Right lobe of liver (tissue), 6 donors: ENCODE results near the gene MKLN1. TPM values are rescaled to one million over a fixed set of nuclear protein-coding genes. Genes with fewer than 3 reads are reported as not detected.
A peak's percentile ranks its signal among the peaks of the same experiment; 100 is the strongest.

Source experiments
- ATAC-seq, 4 donors: fragments of 200-7000 bp; cut with Tn5 transposase; one replicate each; pipeline ENCODE4 v1.9.1; 2020; ENCODE audit warnings: mild to moderate bottlenecking in 4 of 4, moderate library complexity in 4 of 4
- DNase-seq, 3 donors: peaks; one replicate each; pipeline ENCODE4 v3.0.0-alpha.2; 2020
- H3K27ac ChIP-seq, 3 donors: fragments of 200-600 bp; one replicate each; pipeline ENCODE4 v1.8.0; 2022
- H3K27me3 ChIP-seq, 2 donors: fragments of 200-600 bp; one replicate each; pipeline ENCODE4 v1.8.0; 2022
- H3K36me3 ChIP-seq, 4 donors: fragments of 200-600 bp; sonication (generic) in 1 of 4; one replicate each; pipeline versions ENCODE4 v1.5.1 to v1.8.0; 2017 to 2022; ENCODE audit warnings: control low read depth in 1 of 4
- H3K4me1 ChIP-seq, 4 donors: fragments of 200-600 bp; sonication (generic) in 1 of 4; one replicate each; pipeline versions ENCODE4 v1.5.1 to v1.8.0; 2017 to 2022; ENCODE audit warnings: control low read depth in 1 of 4
- H3K4me3 ChIP-seq, 3 donors: fragments of 200-600 bp; one replicate each; pipeline ENCODE4 v1.8.0; 2022
- H3K9me3 ChIP-seq, 4 donors: fragments of 200-600 bp; sonication (generic) in 1 of 4; one replicate each; pipeline versions ENCODE4 v1.5.1 to v1.8.0; 2017 to 2022; ENCODE audit warnings: control low read depth in 1 of 4
- POLR2A ChIP-seq: fragments of 450-650 bp; IDR thresholded peaks from one replicate; pipeline ENCODE4 v1.6.1; 2017; ENCODE audit warnings: antibody characterized with exemption, mild to moderate bottlenecking
- WGBS: methylation state at CpG from one replicate; pipeline ENCODE4 v1.1.6; 2018; ENCODE audit warnings: low coverage, low lambda C conversion rate; ENCODE audit not compliant: insufficient coverage; ENCODE audit errors: missing lambda C conversion rate; 5-methylcytosine and 5-hydroxymethylcytosine counted together
- intact Hi-C, 2 donors: fragments of 100-400 bp; cut with DNase I; formaldehyde crosslinking; loops; one replicate each; pipeline versions ENCODE4 v1.11.2 to v1.14.1; 2022
- total RNA-seq, 6 experiments: library from RNA; depleted of rRNA in 2 of 6; stranded (reverse); fragments of >200 nt in 2 of 6; fragmentation: NEBNext Ultra II Directional in 3 of 6; extraction: Animal tissue kit (Norgen Biotek cat#: 25700) in 3 of 6; gene quantifications; one replicate each; pipeline versions ENCODE4 v1.1.0 to v1.2.4, GENCODE V29; 2016 to 2023
- TF ChIP-seq, protein P1 (sequence below), 4 donors: fragments of 200-600 bp in 3 of 4; fragments of 450-650 bp in 1 of 4; IDR thresholded peaks; one replicate each; pipeline versions ENCODE4 v1.5.1 to v1.8.0; 2016 to 2022; ENCODE audit warnings: antibody characterized with exemption in 4 of 4, mild to moderate bottlenecking in 2 of 4
- donor health status: DM: no; HTN: yes; CAD: no.
- donor health status: DM: no; HTN: no; CAD: no.
- donor health status: DM: no; HTN: no; CAD: no.
- donor health status: DM: no; HTN: yes; CAD: no.
- donor health status: DM: no; HTN: yes; CAD: no.

The MKLN1 gene
- total RNA-seq, 6 experiments from 2014 or later: 24.0 to 39.6 (median 35.1) TPM

DNA sequence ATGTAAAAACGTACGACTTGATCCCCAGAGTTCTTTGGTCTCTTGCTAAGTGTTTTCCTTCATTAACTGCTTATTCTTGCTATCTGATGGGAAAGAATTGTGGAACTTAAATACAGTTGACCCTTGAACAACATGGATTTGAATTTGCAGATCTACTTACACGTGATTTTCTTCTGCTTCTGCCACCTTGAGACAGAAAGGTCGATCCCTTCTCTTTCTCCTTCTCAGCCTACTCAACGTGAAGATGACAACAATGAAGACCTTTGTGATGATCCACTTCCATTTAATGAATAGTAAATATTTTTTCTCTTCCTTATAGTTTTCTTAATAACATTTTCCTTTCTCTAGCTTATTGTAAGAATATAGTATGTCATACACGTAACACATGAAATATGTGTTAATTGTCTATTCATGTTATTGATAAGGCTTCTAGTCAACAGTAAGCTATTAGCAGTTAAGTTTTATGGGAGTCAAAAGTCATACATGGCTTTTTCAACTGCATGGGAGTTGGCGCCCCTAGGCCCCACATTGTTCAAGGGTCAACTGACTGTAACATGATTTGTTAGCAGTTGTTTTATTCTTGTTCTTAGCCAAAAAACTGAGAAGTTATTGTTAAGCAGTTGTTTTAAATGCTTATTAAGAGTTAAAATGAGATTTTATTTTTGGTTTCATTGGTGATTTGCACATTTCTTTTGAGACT, 11.2 kb downstream of the MKLN1 start:
- intact Hi-C loops: no loop called here
- H3K4me1 ChIP-seq: peaks cover 0 to 24% (median 0%) of the 10 kb centered on the region in 4 donors
- no peak overlapping the region for H3K4me3 ChIP-seq
- H3K27me3 ChIP-seq: no peaks in the 10 kb centered on the region
- WGBS: 64% methylated on average over 7 of the region's 7 CpGs
- ATAC-seq (no peak), DNase-seq (no peak)
- TF ChIP-seq POLR2A: no peak
- TF ChIP-seq, protein P1, sequence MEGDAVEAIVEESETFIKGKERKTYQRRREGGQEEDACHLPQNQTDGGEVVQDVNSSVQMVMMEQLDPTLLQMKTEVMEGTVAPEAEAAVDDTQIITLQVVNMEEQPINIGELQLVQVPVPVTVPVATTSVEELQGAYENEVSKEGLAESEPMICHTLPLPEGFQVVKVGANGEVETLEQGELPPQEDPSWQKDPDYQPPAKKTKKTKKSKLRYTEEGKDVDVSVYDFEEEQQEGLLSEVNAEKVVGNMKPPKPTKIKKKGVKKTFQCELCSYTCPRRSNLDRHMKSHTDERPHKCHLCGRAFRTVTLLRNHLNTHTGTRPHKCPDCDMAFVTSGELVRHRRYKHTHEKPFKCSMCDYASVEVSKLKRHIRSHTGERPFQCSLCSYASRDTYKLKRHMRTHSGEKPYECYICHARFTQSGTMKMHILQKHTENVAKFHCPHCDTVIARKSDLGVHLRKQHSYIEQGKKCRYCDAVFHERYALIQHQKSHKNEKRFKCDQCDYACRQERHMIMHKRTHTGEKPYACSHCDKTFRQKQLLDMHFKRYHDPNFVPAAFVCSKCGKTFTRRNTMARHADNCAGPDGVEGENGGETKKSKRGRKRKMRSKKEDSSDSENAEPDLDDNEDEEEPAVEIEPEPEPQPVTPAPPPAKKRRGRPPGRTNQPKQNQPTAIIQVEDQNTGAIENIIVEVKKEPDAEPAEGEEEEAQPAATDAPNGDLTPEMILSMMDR (IDR thresholded peaks at IDR 0.05): no peak
- H3K27ac ChIP-seq: no peak overlapping the region
- peaks cover 0 to 5% (median 0%) of the 10 kb centered on the region in 4 donors for H3K9me3 ChIP-seq
- no peaks in the 10 kb centered on the region for H3K36me3 ChIP-seq

DNA sequence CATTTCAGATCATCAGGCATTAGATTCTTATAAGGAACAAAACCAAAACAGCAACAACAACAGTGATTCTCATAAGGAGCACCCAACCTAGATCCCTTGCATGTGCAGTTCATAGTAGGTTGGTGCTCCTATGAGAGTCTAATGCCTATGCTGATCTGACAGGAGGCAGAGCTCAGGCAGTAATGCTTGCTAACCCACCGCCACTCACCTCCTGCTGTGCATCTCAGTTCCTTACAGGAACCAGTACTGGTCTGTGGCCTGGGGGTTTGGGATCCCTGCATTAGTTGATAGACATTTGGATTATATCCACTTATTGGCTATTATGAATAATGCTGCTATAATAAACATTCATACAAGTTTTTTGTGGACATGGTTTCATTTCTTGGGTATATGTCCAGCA, 14.0 kb downstream of the MKLN1 start:
- no peak for TF ChIP-seq POLR2A
- TF ChIP-seq, protein P1 (IDR thresholded peaks at IDR 0.05): no peak
- H3K27me3 ChIP-seq: no peaks in the 10 kb centered on the region
- H3K36me3 ChIP-seq: no peaks in the 10 kb centered on the region
- no peak for DNase-seq
- H3K4me1 ChIP-seq: peaks cover 0 to 8% (median 0%) of the 10 kb centered on the region in 4 donors
- intact Hi-C loops: no loop called here
- H3K9me3 ChIP-seq: peaks cover 0 to 1% (median 0%) of the 10 kb centered on the region in 4 donors
- ATAC-seq: no peak
- no peak overlapping the region for H3K4me3 ChIP-seq
- WGBS: no CpG with 5 or more reads among the region's 1 CpG
- no peak overlapping the region for H3K27ac ChIP-seq

GRCh38 chr7:131342864-131343442, 15.3 kb downstream of the MKLN1 start:
- Histone ChIP-seq H3K36me3 (no peaks in the 10 kb centered on the region), H3K27ac (no peak overlapping the region), H3K4me1 (peaks cover 0 to 19% (median 3%) of the 10 kb centered on the region in 4 donors), H3K4me3 (no peak overlapping the region), H3K9me3 (no peaks in the 10 kb centered on the region), H3K27me3 (no peaks in the 10 kb centered on the region)
- intact Hi-C loops: no loop called here
- WGBS: 82% methylated on average over 2 of the region's 2 CpGs
- ATAC-seq (peak in 3 of 4 donors; percentile 28 to 42 (median 33)), DNase-seq (no peak)
- no peak for TF ChIP-seq POLR2A

- no peak for DNase-seq
- ATAC-seq: peak; percentile 33 to 51 (median 48)
- 44% methylated on average over 3 of the region's 3 CpGs for WGBS
- Histone ChIP-seq H3K9me3 (no peaks in the 10 kb centered on the region), H3K27ac (no peak overlapping the region), H3K4me3 (no peak overlapping the region), H3K27me3 (no peaks in the 10 kb centered on the region), H3K4me1 (peaks cover 0 to 19% (median 5%) of the 10 kb centered on the region in 4 donors), H3K36me3 (no peaks in the 10 kb centered on the region)
- intact Hi-C loops: no loop called here
- TF ChIP-seq POLR2A: no peak
- TF ChIP-seq, protein P1 (IDR thresholded peaks at IDR 0.05): no peak
Observed at GRCh38 chr7:131346885-131347592, 19.4 kb downstream of the MKLN1 start.

DNA sequence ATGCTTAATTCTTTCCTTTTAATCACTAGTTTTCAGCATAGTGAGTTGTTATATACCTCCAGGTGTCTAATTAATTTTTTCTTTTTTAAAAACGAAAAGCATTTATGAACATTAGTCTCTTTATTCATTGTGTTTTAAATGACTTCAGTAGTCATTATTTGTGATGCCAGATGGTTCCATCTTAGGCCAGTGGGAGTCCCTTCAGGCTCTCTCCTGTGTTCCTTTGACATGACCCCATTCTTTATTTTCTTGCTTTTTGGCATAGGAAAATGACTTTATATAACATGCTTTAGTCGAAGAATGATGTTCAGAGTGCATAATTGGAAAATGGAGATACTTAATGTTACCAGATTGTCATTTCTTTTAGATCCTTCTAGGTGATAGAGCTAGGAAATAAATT, 24.4 kb downstream of the MKLN1 start:
- TF ChIP-seq, protein P1 (IDR thresholded peaks at IDR 0.05): no peak
- no peak for TF ChIP-seq POLR2A
- H3K27me3 ChIP-seq: no peaks in the 10 kb centered on the region
- intact Hi-C loops: no loop called here
- WGBS: 95% methylated on average over 2 of the region's 2 CpGs
- peaks cover 0 to 18% (median 9%) of the 10 kb centered on the region in 4 donors for H3K4me1 ChIP-seq
- no peak for ATAC-seq
- no peaks in the 10 kb centered on the region for H3K36me3 ChIP-seq
- H3K27ac ChIP-seq: no peak overlapping the region
- H3K4me3 ChIP-seq: no peak overlapping the region
- DNase-seq: no peak
- no peaks in the 10 kb centered on the region for H3K9me3 ChIP-seq
